Neural crest cell (in vitro differentiated cells): ENCODE measurements around the gene TMC6. TPM values are rescaled to one million over a fixed set of nuclear protein-coding genes. Genes with fewer than 3 reads are reported as not detected.
A peak's percentile ranks its signal among the peaks of the same experiment; 100 is the strongest.
"Not testable (repeated sequence)": the region's sequence is repeated elsewhere in the genome, so short reads cannot be mapped to it uniquely, and the experiment has no call there.

Source experiments
- DNase-seq: peaks from one replicate; pipeline ENCODE4 v3.0.0; 2021; ENCODE audit warnings: low read depth, mixed read lengths, low spot score
- H3K27ac Mint-ChIP-seq: one replicate; pipeline ENCODE4 v1.8.0; 2021; ENCODE audit warnings: mild to moderate bottlenecking, mixed read lengths; ENCODE audit not compliant: unreplicated experiment
- H3K27me3 Mint-ChIP-seq: 2 replicates; pipeline ENCODE4 v1.8.0; 2021; ENCODE audit warnings: low read depth, mild to moderate bottlenecking, mixed read lengths
- H3K36me3 Mint-ChIP-seq: 2 replicates; pipeline ENCODE4 v1.8.0; 2021; ENCODE audit warnings: low read depth, mild to moderate bottlenecking, mixed read lengths
- H3K4me1 Mint-ChIP-seq: 2 replicates; pipeline ENCODE4 v1.8.0; 2021; ENCODE audit warnings: mixed read lengths
- H3K4me3 Mint-ChIP-seq: one replicate; pipeline ENCODE4 v1.8.0; 2021; ENCODE audit warnings: mild to moderate bottlenecking, mixed read lengths
- H3K9me3 Mint-ChIP-seq: 2 replicates; pipeline ENCODE4 v1.8.0; 2021; ENCODE audit warnings: mixed read lengths
- CTCF ChIP-seq: fragments of 200-600 bp; sonication (generic); conservative IDR thresholded peaks from 2 replicates; pipeline ENCODE4 v1.5.0; 2021; ENCODE audit warnings: antibody characterized with exemption, mild to moderate bottlenecking
- total RNA-seq: library from RNA; stranded (reverse); gene quantifications from 2 replicates; pipeline ENCODE4 v1.2.1, GENCODE V29; 2021

The TMC6 gene
- total RNA-seq, 1 donor from 2014 or later = 86.0 TPM

- Mint-ChIP-seq H3K27ac (peak overlapping the region; percentile 71), H3K9me3 (no peaks in the 10 kb centered on the region), H3K4me3 (peak overlapping the region; percentile 72), H3K27me3 (no peaks in the 10 kb centered on the region), H3K36me3 (peaks cover 4% of the 10 kb centered on the region), H3K4me1 (peaks cover 13% of the 10 kb centered on the region)
- no peak for TF ChIP-seq CTCF
- DNase-seq = no peak
These were observed 44.7 kb upstream of the TMC6 start for GRCh38 chr17:78173097-78173715.

GRCh38 chr17:78172249-78173051 is 43.9 kb upstream of the TMC6 start:
- H3K36me3 Mint-ChIP-seq = peaks cover 4% of the 10 kb centered on the region
- no peak overlapping the region for H3K27ac Mint-ChIP-seq
- TF ChIP-seq CTCF = no peak
- H3K27me3 Mint-ChIP-seq = no peaks in the 10 kb centered on the region
- no peaks in the 10 kb centered on the region for H3K9me3 Mint-ChIP-seq
- H3K4me3 Mint-ChIP-seq = peak overlapping the region; percentile 72
- no peak for DNase-seq
- H3K4me1 Mint-ChIP-seq = peaks cover 13% of the 10 kb centered on the region

GRCh38 chr17:78171591-78172248 is 43.2 kb upstream of the TMC6 start:
- peaks cover 13% of the 10 kb centered on the region for H3K4me1 Mint-ChIP-seq
- peak overlapping the region; percentile 72 for H3K4me3 Mint-ChIP-seq
- H3K27me3 Mint-ChIP-seq = not testable (repeated sequence)

GRCh38 chr17:78170692-78171590 is 42.4 kb upstream of the TMC6 start:
- TF ChIP-seq CTCF = no peak
- H3K4me1 Mint-ChIP-seq = peaks cover 13% of the 10 kb centered on the region
- no peak for DNase-seq
- no peaks in the 10 kb centered on the region for H3K27me3 Mint-ChIP-seq
- no peaks in the 10 kb centered on the region for H3K36me3 Mint-ChIP-seq
- H3K27ac Mint-ChIP-seq = no peak overlapping the region
- peak overlapping the region; percentile 86 for H3K4me3 Mint-ChIP-seq
- H3K9me3 Mint-ChIP-seq = no peaks in the 10 kb centered on the region

More at GRCh38 chr17:78171591-78172248, 43.2 kb upstream of the TMC6 start:
- DNase-seq, H3K9me3 Mint-ChIP-seq, H3K36me3 Mint-ChIP-seq, H3K27ac Mint-ChIP-seq: not testable (repeated sequence)

GRCh38 chr17:78168903-78169793 is 40.6 kb upstream of the TMC6 start:
- Mint-ChIP-seq H3K27me3 (no peaks in the 10 kb centered on the region), H3K9me3 (no peaks in the 10 kb centered on the region), H3K27ac (no peak overlapping the region), H3K4me1 (peaks cover 13% of the 10 kb centered on the region), H3K4me3 (peak overlapping the region; percentile 86), H3K36me3 (no peaks in the 10 kb centered on the region)
- DNase-seq = no peak
- TF ChIP-seq CTCF = no peak
